Fibroblast of lung (primary cell): Measurements from ENCODE around the gene CLEC16A. TPM values are rescaled to one million over a fixed set of nuclear protein-coding genes. Genes with fewer than 3 reads are reported as not detected.

ENCODE experiments used
- DNase-seq, 2 donors: peaks; one replicate each; pipeline versions ENCODE4 v3.0.0 to v3.0.0-alpha.2; 2010; ENCODE audit warnings: low read depth in 2 of 2
- H2AFZ ChIP-seq: 2 replicates; pipeline ENCODE4 v1.5.1; 2012; ENCODE audit warnings: low read length, control low read depth, inconsistent platforms
- H3K27ac ChIP-seq: 2 replicates; pipeline ENCODE4 v1.5.1; 2011; ENCODE audit warnings: low read length, control low read depth; ENCODE audit not compliant: insufficient read depth
- H3K27me3 ChIP-seq: 2 replicates; pipeline ENCODE4 v1.5.1; 2011; ENCODE audit warnings: mild to moderate bottlenecking, low read length; ENCODE audit not compliant: control insufficient read depth, insufficient read depth
- H3K36me3 ChIP-seq: 2 replicates; pipeline ENCODE4 v1.5.1; 2011; ENCODE audit warnings: low read length; ENCODE audit not compliant: control insufficient read depth, insufficient read depth
- H3K4me1 ChIP-seq: 2 replicates; pipeline ENCODE4 v1.5.1; 2011; ENCODE audit warnings: low read length; ENCODE audit not compliant: control insufficient read depth, insufficient read depth; ENCODE audit errors: extremely low read depth
- H3K4me2 ChIP-seq: 2 replicates; pipeline ENCODE4 v1.5.1; 2011; ENCODE audit warnings: low read length, control low read depth; ENCODE audit not compliant: insufficient read depth; ENCODE audit errors: extremely low read depth
- H3K4me3 ChIP-seq, 4 experiments: fragments of 200-600 bp in 1 of 4; sonication (generic) in 1 of 4; replicated peaks in 1 of 4; 2 replicates each; pipeline ENCODE4 v1.5.1; 2011 to 2016; ENCODE audit warnings: low read length in 4 of 4, low read depth in 3 of 4, mild to moderate bottlenecking in 3 of 4, control low read depth in 2 of 4, inconsistent platforms in 1 of 4, mixed read lengths in 1 of 4; ENCODE audit not compliant: insufficient read depth in 1 of 4; ENCODE audit errors: control extremely low read depth in 1 of 4
- H3K79me2 ChIP-seq: 2 replicates; pipeline ENCODE4 v1.5.1; 2012; ENCODE audit warnings: mild to moderate bottlenecking, low read length, inconsistent platforms; ENCODE audit not compliant: control insufficient read depth, insufficient read depth
- H3K9ac ChIP-seq: 2 replicates; pipeline ENCODE4 v1.5.1; 2011; ENCODE audit warnings: mild to moderate bottlenecking, low read length, control low read depth; ENCODE audit not compliant: insufficient read depth
- H3K9me3 ChIP-seq: 2 replicates; pipeline ENCODE4 v1.5.1; 2012; ENCODE audit warnings: low read depth, low read length; ENCODE audit not compliant: control insufficient read depth, insufficient read depth
- H4K20me1 ChIP-seq: 2 replicates; pipeline ENCODE4 v1.5.1; 2011; ENCODE audit warnings: low read length; ENCODE audit not compliant: control insufficient read depth, insufficient read depth; ENCODE audit errors: extremely low read depth
- EZH2 ChIP-seq: IDR thresholded peaks from 2 replicates; pipeline ENCODE4 v1.5.1; 2012; ENCODE audit warnings: low read length, control low read depth, mild to moderate bottlenecking; ENCODE audit errors: missing control alignments
- polyA plus RNA-seq, 2 donors: library from polyadenylated mRNA; depleted of rRNA in 1 of 2; stranded (reverse) in 1 of 2; unstranded in 1 of 2; fragments of >200 nt; gene quantifications; 2 replicates each; pipeline ENCODE4 v1.2.1, GENCODE V29; 2011 to 2012; ENCODE audit warnings: missing spikeins in 1 of 2
- total RNA-seq: library from RNA; depleted of rRNA; stranded (reverse); fragments of >200 nt; gene quantifications from 2 replicates; pipeline ENCODE4 v1.2.1, GENCODE V29; 2014
- TF ChIP-seq, protein P1 (sequence below), 2 donors: IDR thresholded peaks in 1 of 2; conservative IDR thresholded peaks in 1 of 2; 1 replicate in 1 of 2; 2 replicates in 1 of 2; pipeline ENCODE4 v1.5.1; 2011 to 2012; ENCODE audit warnings: low read length in 2 of 2, control low read depth in 1 of 2, inconsistent platforms in 1 of 2, low read depth in 1 of 2, mild to moderate bottlenecking in 1 of 2

The CLEC16A gene
- total and polyA plus RNA-seq, 2 donors (not counting 1 experiment from before 2014, with no cell fraction given) = 9.1 to 22.0 TPM

DNA sequence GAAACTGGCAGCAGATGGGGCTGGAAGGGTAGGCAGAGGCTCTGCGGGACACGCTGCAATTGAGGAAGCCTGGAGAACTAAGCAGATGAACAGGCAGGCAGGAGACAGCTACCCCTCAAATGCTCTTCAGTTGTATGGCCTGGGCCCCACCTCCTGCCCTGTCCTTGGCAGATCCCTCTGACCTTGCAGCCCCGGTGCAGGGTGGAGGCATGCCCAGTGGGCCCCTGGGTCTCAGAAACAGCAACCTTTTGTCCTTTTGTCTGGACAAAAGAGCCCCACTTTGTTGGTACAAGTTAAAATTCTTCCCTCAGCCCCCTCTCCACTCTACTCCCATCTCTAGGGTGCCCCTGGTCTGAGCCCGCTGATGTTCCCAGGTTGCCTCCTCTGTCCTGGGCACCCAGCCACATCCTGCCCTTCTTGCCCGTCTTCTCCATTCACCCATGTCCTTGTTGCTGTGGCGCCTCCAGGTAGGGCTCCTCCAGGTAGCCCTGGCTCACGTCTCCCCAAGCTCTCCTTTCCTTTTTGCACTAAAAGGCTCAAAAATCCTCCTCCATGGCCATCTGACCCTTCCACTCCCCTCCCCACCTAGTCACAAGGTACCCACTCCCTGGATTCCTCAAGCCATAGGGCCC is 136.8 kb downstream of the CLEC16A start:
- H3K9me3 ChIP-seq = no peaks in the 10 kb centered on the region
- no peaks in the 10 kb centered on the region for H3K27me3 ChIP-seq
- DNase-seq = no peak
- TF ChIP-seq, protein P1, sequence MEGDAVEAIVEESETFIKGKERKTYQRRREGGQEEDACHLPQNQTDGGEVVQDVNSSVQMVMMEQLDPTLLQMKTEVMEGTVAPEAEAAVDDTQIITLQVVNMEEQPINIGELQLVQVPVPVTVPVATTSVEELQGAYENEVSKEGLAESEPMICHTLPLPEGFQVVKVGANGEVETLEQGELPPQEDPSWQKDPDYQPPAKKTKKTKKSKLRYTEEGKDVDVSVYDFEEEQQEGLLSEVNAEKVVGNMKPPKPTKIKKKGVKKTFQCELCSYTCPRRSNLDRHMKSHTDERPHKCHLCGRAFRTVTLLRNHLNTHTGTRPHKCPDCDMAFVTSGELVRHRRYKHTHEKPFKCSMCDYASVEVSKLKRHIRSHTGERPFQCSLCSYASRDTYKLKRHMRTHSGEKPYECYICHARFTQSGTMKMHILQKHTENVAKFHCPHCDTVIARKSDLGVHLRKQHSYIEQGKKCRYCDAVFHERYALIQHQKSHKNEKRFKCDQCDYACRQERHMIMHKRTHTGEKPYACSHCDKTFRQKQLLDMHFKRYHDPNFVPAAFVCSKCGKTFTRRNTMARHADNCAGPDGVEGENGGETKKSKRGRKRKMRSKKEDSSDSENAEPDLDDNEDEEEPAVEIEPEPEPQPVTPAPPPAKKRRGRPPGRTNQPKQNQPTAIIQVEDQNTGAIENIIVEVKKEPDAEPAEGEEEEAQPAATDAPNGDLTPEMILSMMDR (conservative IDR thresholded peaks at IDR 0.05 in 1 of 2, IDR thresholded peaks at IDR 0.05 in 1 of 2; ENCODE audit: low read depth in 1 of 2, low read length in 2 of 2) = no peak
- TF ChIP-seq EZH2 = no peak
- H3K9ac ChIP-seq = no peak overlapping the region
- peak overlapping the region; percentile 90 for H3K27ac ChIP-seq
- no peaks in the 10 kb centered on the region for H3K79me2 ChIP-seq
- no peak overlapping the region for H2AFZ ChIP-seq
- no peak overlapping the region for H3K4me3 ChIP-seq
- H3K4me1 ChIP-seq = peaks cover 60% of the 10 kb centered on the region
- no peaks in the 10 kb centered on the region for H4K20me1 ChIP-seq
- no peak overlapping the region for H3K4me2 ChIP-seq
- peaks cover 2% of the 10 kb centered on the region for H3K36me3 ChIP-seq

DNA sequence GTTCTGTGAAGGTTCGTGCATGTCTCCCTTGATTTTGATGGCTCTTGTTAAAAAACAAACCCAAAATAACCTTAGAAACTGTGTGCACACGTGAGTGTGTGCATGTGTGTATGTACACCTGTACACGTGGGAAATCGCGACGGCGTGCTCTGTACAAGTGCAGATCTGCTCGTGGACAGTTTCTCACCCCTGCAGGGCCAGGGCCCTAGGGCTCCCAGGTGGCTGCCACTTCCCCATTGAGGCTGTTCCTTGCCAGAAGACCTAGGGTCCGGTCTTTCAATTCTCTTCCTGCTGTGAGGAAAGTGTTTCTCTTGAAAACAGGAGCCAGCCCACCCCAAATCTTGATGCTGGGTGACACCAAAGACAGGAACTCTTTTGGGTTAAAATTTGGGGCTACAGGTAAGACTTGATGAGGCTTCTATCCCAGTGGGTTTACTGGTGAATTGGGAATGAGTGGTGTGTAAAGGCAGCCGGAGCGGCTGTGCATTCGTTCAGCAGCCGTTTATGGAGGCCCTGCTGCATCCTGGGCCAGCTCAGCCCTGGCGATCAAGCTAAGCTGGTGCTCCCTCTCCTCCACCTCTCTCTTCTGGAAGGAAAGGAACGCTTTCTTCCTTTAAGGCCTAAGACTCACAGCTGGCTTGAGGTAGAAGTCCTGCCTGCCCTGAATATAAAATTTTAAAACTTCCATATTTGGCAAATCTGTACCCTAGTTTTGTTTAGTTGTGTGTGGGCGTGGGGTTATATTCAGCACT is 137.9 kb downstream of the CLEC16A start:
- Histone ChIP-seq H3K36me3 (peaks cover 2% of the 10 kb centered on the region), H3K9me3 (no peaks in the 10 kb centered on the region), H3K4me2 (no peak overlapping the region), H3K27me3 (no peaks in the 10 kb centered on the region), H3K4me3 (no peak overlapping the region), H3K27ac (no peak overlapping the region), H4K20me1 (no peaks in the 10 kb centered on the region), H3K9ac (no peak overlapping the region), H2AFZ (no peak overlapping the region), H3K79me2 (no peaks in the 10 kb centered on the region), H3K4me1 (peaks cover 57% of the 10 kb centered on the region)
- DNase-seq = no peak
- TF ChIP-seq, protein P1 (conservative IDR thresholded peaks at IDR 0.05 in 1 of 2, IDR thresholded peaks at IDR 0.05 in 1 of 2; ENCODE audit: low read depth in 1 of 2, low read length in 2 of 2) = no peak
- TF ChIP-seq EZH2 = no peak

DNA sequence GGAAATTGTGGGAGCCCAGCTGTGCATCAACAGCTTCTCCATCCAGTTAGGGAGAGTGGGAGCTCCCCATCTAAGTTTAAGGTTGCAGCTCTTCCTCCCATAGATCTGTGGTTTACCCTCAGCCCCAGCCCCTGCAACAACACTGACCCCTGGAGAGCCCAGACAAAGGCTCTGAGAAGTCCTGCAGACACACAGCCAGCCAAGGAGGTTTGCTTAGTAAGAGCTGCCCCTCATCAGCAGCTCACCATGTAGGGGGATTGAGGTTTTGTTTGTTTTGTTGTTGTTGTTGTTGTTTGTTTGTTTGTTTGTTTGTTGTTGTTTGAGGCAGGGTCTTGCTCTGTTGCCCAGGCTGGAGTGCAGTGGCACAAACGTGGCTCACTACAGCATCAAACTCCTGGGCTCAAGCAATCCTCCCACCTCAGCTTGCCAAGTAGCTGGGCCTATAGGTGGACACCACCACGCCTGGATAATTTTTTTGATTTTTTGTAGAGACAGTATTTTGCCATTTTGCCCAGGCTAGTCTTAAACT is 138.6 kb downstream of the CLEC16A start:
- no peak overlapping the region for H2AFZ ChIP-seq
- no peaks in the 10 kb centered on the region for H3K27me3 ChIP-seq
- H3K9ac ChIP-seq = no peak overlapping the region
- H3K79me2 ChIP-seq = no peaks in the 10 kb centered on the region
- no peaks in the 10 kb centered on the region for H3K9me3 ChIP-seq
- no peak for DNase-seq
- no peak overlapping the region for H3K27ac ChIP-seq
- peaks cover 61% of the 10 kb centered on the region for H3K4me1 ChIP-seq
- no peak for TF ChIP-seq EZH2
- TF ChIP-seq, protein P1 (conservative IDR thresholded peaks at IDR 0.05 in 1 of 2, IDR thresholded peaks at IDR 0.05 in 1 of 2; ENCODE audit: low read depth in 1 of 2, low read length in 2 of 2) = no peak
- H4K20me1 ChIP-seq = no peaks in the 10 kb centered on the region
- no peak overlapping the region for H3K4me3 ChIP-seq
- peaks cover 2% of the 10 kb centered on the region for H3K36me3 ChIP-seq
- no peak overlapping the region for H3K4me2 ChIP-seq
